Esophagus muscularis mucosa (tissue), 4 donors: ENCODE measurements around the gene IPO4. TPM values are rescaled to one million over a fixed set of nuclear protein-coding genes. Genes with fewer than 3 reads are reported as not detected.

Experiments
- DNase-seq: peaks from one replicate; pipeline ENCODE4 v3.0.0-alpha.2; 2017; ENCODE audit errors: extremely low spot score
- H3K27ac ChIP-seq, 4 donors: fragments of 200-600 bp; sonication (generic); replicated peaks in 1 of 4; 1 replicate in 3 of 4; 2 replicates in 1 of 4; pipeline ENCODE4 v1.5.1; 2016 to 2019; ENCODE audit warnings: mild to moderate bottlenecking in 1 of 4
- H3K27me3 ChIP-seq, 4 donors: fragments of 200-600 bp; sonication (generic); one replicate each; pipeline versions ENCODE4 v1.5.1 to v1.6.0; 2016 to 2019
- H3K36me3 ChIP-seq, 4 donors: fragments of 200-600 bp; sonication (generic); one replicate each; pipeline ENCODE4 v1.5.1; 2016 to 2019
- H3K4me1 ChIP-seq, 4 donors: fragments of 200-600 bp; sonication (generic); one replicate each; pipeline ENCODE4 v1.5.1; 2016 to 2019
- H3K4me3 ChIP-seq, 4 donors: fragments of 200-600 bp; sonication (generic); 1 replicate in 2 of 4; 2 replicates in 2 of 4; pipeline ENCODE4 v1.5.1; 2016 to 2019; ENCODE audit warnings: mild to moderate bottlenecking in 4 of 4, moderate library complexity in 1 of 4
- H3K9me3 ChIP-seq, 4 donors: fragments of 200-600 bp; sonication (generic); 1 replicate in 3 of 4; 2 replicates in 1 of 4; pipeline ENCODE4 v1.5.1; 2016 to 2019
- CTCF ChIP-seq, 3 experiments: fragments of 200-600 bp in 2 of 3; fragments of 450-650 bp in 1 of 3; sonication (generic) in 2 of 3; IDR thresholded peaks; one replicate each; pipeline ENCODE4 v1.5.1; 2017 to 2019; ENCODE audit warnings: antibody characterized with exemption in 3 of 3, mild to moderate bottlenecking in 2 of 3, moderate library complexity in 1 of 3
- EP300 ChIP-seq: sonication (generic); formaldehyde crosslinking; IDR thresholded peaks from one replicate; pipeline ENCODE4 v1.6.1; 2017; ENCODE audit warnings: antibody characterized with exemption
- POLR2A ChIP-seq: fragments of 450-650 bp; IDR thresholded peaks from one replicate; pipeline ENCODE4 v1.6.1; 2017; ENCODE audit warnings: antibody characterized with exemption, moderate library complexity, mild to moderate bottlenecking, low read depth
- POLR2AphosphoS5 ChIP-seq, 2 donors: sonication (generic); formaldehyde crosslinking; IDR thresholded peaks; one replicate each; pipeline ENCODE4 v1.6.1; 2017; ENCODE audit warnings: antibody characterized with exemption in 2 of 2
- WGBS: methylation state at CpG from one replicate; pipeline ENCODE4 v1.1.5; 2018; 5-methylcytosine and 5-hydroxymethylcytosine counted together
- intact Hi-C: fragments of 100-400 bp; cut with DNase I; formaldehyde crosslinking; loops from one replicate; pipeline ENCODE4 v1.15.1; 2023
- total RNA-seq, 4 donors: library from RNA; depleted of rRNA; stranded (reverse); fragments of >200 nt; gene quantifications; one replicate each; pipeline versions ENCODE4 v1.1.0 to v1.2.1, GENCODE V29; 2016

Gene IPO4
- total RNA-seq, 4 donors from 2014 or later = 12.9 to 41.6 (median 25.2) TPM

- TF ChIP-seq CTCF (IDR thresholded peaks at IDR 0.05) (no peak), POLR2A (no peak), EP300 (no peak), POLR2AphosphoS5 (IDR thresholded peaks at IDR 0.05) (no peak)
- WGBS = 93% methylated on average over 10 of the region's 10 CpGs
- DNase-seq = no peak
- Histone ChIP-seq H3K36me3 (peaks cover 50 to 77% (median 69%) of the 10 kb centered on the region in 4 donors), H3K27me3 (no peaks in the 10 kb centered on the region), H3K27ac (no peak overlapping the region), H3K9me3 (no peaks in the 10 kb centered on the region), H3K4me3 (no peak overlapping the region), H3K4me1 (peaks cover 17 to 31% (median 27%) of the 10 kb centered on the region in 4 donors)
- intact Hi-C loops = no loop called here
Measured at GRCh38 chr14:24186831-24187538, 1.6 kb downstream of the IPO4 start.

- DNase-seq = no peak
- intact Hi-C loops = no loop called here
- no peak for TF ChIP-seq EP300
- TF ChIP-seq POLR2A = no peak
- TF ChIP-seq CTCF (IDR thresholded peaks at IDR 0.05) = no peak
- TF ChIP-seq POLR2AphosphoS5 (IDR thresholded peaks at IDR 0.05) = no peak
- no peaks in the 10 kb centered on the region for H3K27me3 ChIP-seq
- WGBS = 89% methylated on average over 8 of the region's 11 CpGs
- H3K9me3 ChIP-seq = no peaks in the 10 kb centered on the region
- no peak overlapping the region for H3K27ac ChIP-seq
- H3K4me1 ChIP-seq = peaks cover 17 to 29% (median 26%) of the 10 kb centered on the region in 4 donors
- peaks cover 50 to 77% (median 71%) of the 10 kb centered on the region in 4 donors for H3K36me3 ChIP-seq
- H3K4me3 ChIP-seq = no peak overlapping the region
Measured at GRCh38 chr14:24185741-24186140, 2.9 kb downstream of the IPO4 start.

- no peak overlapping the region for H3K4me3 ChIP-seq
- no peak for TF ChIP-seq POLR2A
- no peak for TF ChIP-seq EP300
- no peak for TF ChIP-seq CTCF (IDR thresholded peaks at IDR 0.05)
- no peak for TF ChIP-seq POLR2AphosphoS5 (IDR thresholded peaks at IDR 0.05)
- 98% methylated on average over 7 of the region's 7 CpGs for WGBS
- no peaks in the 10 kb centered on the region for H3K9me3 ChIP-seq
- no peak overlapping the region for H3K27ac ChIP-seq
- intact Hi-C loops = no loop called here
- peaks cover 45 to 78% (median 72%) of the 10 kb centered on the region in 4 donors for H3K36me3 ChIP-seq
- peaks cover 22 to 36% (median 34%) of the 10 kb centered on the region in 4 donors for H3K4me1 ChIP-seq
- no peak for DNase-seq
- no peaks in the 10 kb centered on the region for H3K27me3 ChIP-seq
Measured at GRCh38 chr14:24185026-24185425, 3.6 kb downstream of the IPO4 start.

- Histone ChIP-seq H3K9me3 (no peaks in the 10 kb centered on the region), H3K27me3 (no peaks in the 10 kb centered on the region), H3K4me1 (peaks cover 27 to 38% (median 36%) of the 10 kb centered on the region in 4 donors), H3K36me3 (peaks cover 49 to 78% (median 75%) of the 10 kb centered on the region in 4 donors), H3K27ac (no peak overlapping the region), H3K4me3 (no peak overlapping the region)
- TF ChIP-seq EP300 (no peak), CTCF (IDR thresholded peaks at IDR 0.05) (no peak), POLR2A (no peak), POLR2AphosphoS5 (IDR thresholded peaks at IDR 0.05) (no peak)
- no peak for DNase-seq
- intact Hi-C loops = no loop called here
- 96% methylated on average over 11 of the region's 19 CpGs for WGBS
Measured at GRCh38 chr14:24184104-24184970, 4.3 kb downstream of the IPO4 start.
